HepG2 (cell line): ENCODE measurements around the gene TSEN54. TPM values are rescaled to one million over a fixed set of nuclear protein-coding genes. Genes with fewer than 3 reads are reported as not detected.

Experiments
- HDAC1 ChIP-seq: sonication (generic); formaldehyde crosslinking; IDR thresholded peaks from 2 replicates; pipeline ENCODE4 v1.5.1; 2020; ENCODE audit warnings: mild to moderate bottlenecking, missing genetic modification reagents
- NFYC ChIP-seq: IDR thresholded peaks from 2 replicates; pipeline ENCODE4 v1.6.1; 2016; ENCODE audit warnings: missing genetic modification reagents, missing compliant biosample characterization
- NR2F2 ChIP-seq: IDR thresholded peaks from 2 replicates; pipeline ENCODE4 v1.6.1; 2012; ENCODE audit warnings: low read depth, inconsistent platforms, borderline replicate concordance
- RARA ChIP-seq: IDR thresholded peaks from 2 replicates; pipeline ENCODE4 v1.6.1; 2016; ENCODE audit warnings: missing genetic modification reagents, missing compliant biosample characterization
- RFXAP ChIP-seq: sonication (generic); formaldehyde crosslinking; IDR thresholded peaks from 2 replicates; pipeline ENCODE4 v1.4.0; 2020; ENCODE audit warnings: missing genetic modification reagents, borderline replicate concordance
- ZBTB3 ChIP-seq: sonication (generic); formaldehyde crosslinking; IDR thresholded peaks from 2 replicates; pipeline ENCODE4 v1.4.0; 2020; ENCODE audit warnings: low read depth, mild to moderate bottlenecking, moderate library complexity, missing genetic modification reagents, borderline replicate concordance
- ZNF160 ChIP-seq: sonication (generic); formaldehyde crosslinking; IDR thresholded peaks from 2 replicates; pipeline ENCODE4 v1.8.0; 2022; ENCODE audit warnings: mild to moderate bottlenecking, inconsistent platforms, missing genetic modification reagents
- ZSCAN30 ChIP-seq: sonication (generic); formaldehyde crosslinking; IDR thresholded peaks from 2 replicates; pipeline ENCODE4 v1.5.0; 2020; ENCODE audit warnings: mild to moderate bottlenecking, missing genetic modification reagents
- ZSCAN9 ChIP-seq: IDR thresholded peaks from 2 replicates; pipeline ENCODE4 v1.6.1; 2016; ENCODE audit warnings: borderline replicate concordance
- polyA plus RNA-seq, 8 experiments: library from polyadenylated mRNA; depleted of rRNA in 3 of 8; stranded (reverse) in 7 of 8; unstranded in 1 of 8; fragments of >200 nt; fragmentation: Illumina TruSeq in 4 of 8; extraction: Trizol in 4 of 8; gene quantifications; 2 replicates each; pipeline versions ENCODE4 v1.2.1 to v1.2.3, GENCODE V29; 2011 to 2016; ENCODE audit warnings: low read depth in 4 of 8, missing spikeins in 1 of 8, mixed read lengths in 1 of 8; ENCODE audit not compliant: insufficient read depth in 1 of 8
- total RNA-seq, 5 experiments: library from RNA; depleted of rRNA; stranded (reverse); fragments of >200 nt; fragmentation: Illumina TruSeq; extraction: Trizol; gene quantifications; 2 replicates each; pipeline ENCODE4 v1.2.3, GENCODE V29; 2016; ENCODE audit warnings: low read depth in 1 of 5
- TF ChIP-seq, protein P1 (sequence below): IDR thresholded peaks from 2 replicates; pipeline ENCODE4 v1.6.1; 2016; ENCODE audit warnings: missing compliant biosample characterization, missing genetic modification reagents, borderline replicate concordance
- TF ChIP-seq, protein P2 (sequence below): sonication (generic); formaldehyde crosslinking; IDR thresholded peaks from 2 replicates; pipeline ENCODE4 v1.8.0; 2022; ENCODE audit warnings: missing genetic modification reagents, mild to moderate bottlenecking, inconsistent platforms, borderline replicate concordance
- TF ChIP-seq, protein P3 (sequence below): sonication (generic); formaldehyde crosslinking; IDR thresholded peaks from 2 replicates; pipeline ENCODE4 v1.4.0; 2020; ENCODE audit warnings: missing genetic modification reagents
- TF ChIP-seq, protein P4 (sequence below): sonication (generic); formaldehyde crosslinking; IDR thresholded peaks from 2 replicates; pipeline ENCODE4 v1.5.0; 2020; ENCODE audit warnings: mild to moderate bottlenecking, missing genetic modification reagents
- TF ChIP-seq, protein P5 (sequence below), 2 experiments: fragments of 450-650 bp in 1 of 2; sonication (generic) in 1 of 2; formaldehyde crosslinking; IDR thresholded peaks; 2 replicates each; pipeline versions ENCODE4 v1.5.0 to v1.8.0; 2020 to 2022; ENCODE audit warnings: mild to moderate bottlenecking in 1 of 2, missing genetic modification reagents in 1 of 2
- TF ChIP-seq, protein P6 (sequence below): sonication (generic); formaldehyde crosslinking; IDR thresholded peaks from 2 replicates; pipeline ENCODE4 v1.4.0; 2020; ENCODE audit warnings: missing genetic modification reagents, borderline replicate concordance

The TSEN54 gene
- total and polyA plus RNA-seq, 2 of the 13 experiments (the other 11 are each of a cell fraction or from before 2014, with no cell fraction given), result 62.9 to 63.3 TPM

DNA sequence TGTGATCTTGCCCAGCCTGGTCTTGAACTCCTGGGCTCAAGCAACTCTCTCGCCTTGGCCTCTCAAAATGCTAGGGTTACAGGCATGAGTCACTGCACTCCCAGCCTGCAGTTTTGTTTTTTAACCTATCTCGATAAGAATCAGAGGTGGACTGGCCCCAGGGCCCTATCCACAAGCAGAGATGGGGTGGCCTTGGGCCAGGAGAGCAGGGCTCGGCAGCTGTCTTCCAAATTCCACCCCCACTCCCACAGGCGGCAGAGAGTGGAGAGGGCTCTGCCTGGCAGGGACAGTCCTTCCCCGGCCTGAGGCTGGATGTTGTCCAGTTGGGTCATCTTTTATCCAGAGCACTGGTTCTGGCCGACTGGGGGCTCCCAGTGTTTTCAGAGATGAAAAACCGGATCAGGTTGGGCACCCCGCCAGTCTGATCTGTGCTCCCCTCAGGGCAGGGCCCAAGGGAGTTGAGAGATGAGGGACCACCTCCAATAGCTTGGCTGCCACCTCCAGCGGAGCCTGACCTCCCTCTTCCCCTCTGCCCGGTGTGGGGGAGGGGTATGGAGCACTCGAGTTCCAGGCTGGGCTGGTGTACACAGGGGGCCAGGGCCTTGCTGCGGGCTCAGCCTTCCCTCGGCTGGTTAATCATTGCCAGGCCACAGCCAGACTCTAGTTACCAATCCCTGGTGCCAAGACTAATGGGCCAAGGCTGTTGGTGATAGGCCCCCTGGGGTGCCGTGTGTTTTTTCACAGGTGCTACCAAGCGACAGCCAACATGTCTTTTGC lies 40.9 kb downstream of the TSEN54 start (continued):
- TF ChIP-seq, protein P1, sequence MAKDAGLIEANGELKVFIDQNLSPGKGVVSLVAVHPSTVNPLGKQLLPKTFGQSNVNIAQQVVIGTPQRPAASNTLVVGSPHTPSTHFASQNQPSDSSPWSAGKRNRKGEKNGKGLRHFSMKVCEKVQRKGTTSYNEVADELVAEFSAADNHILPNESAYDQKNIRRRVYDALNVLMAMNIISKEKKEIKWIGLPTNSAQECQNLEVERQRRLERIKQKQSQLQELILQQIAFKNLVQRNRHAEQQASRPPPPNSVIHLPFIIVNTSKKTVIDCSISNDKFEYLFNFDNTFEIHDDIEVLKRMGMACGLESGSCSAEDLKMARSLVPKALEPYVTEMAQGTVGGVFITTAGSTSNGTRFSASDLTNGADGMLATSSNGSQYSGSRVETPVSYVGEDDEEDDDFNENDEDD (CRISPR knock-in tag), result no peak
- peak; percentile 67 for TF ChIP-seq NR2F2
- TF ChIP-seq, protein P2, sequence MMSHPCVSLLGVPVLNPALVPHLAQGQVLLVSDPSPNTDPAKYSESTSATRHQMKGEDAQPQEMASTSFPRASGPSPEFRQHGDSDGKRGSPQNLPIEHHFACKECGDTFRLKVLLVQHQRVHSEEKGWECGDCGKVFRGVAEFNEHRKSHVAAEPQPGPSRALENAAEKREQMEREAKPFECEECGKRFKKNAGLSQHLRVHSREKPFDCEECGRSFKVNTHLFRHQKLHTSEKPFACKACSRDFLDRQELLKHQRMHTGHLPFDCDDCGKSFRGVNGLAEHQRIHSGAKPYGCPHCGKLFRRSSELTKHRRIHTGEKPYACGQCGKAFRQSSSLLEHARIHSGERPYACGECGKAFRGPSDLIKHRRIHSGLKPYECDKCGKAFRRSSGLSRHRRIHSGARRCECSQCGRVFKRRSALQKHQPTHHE (CRISPR knock-in tag), result peak; percentile 79; the same call in 1 of the 2 replicates
- TF ChIP-seq RARA (CRISPR knock-in tag), result peak; percentile 94
- TF ChIP-seq NFYC, result peak; percentile 74
- TF ChIP-seq ZBTB3 (CRISPR knock-in tag), result peak; percentile 79; the same call in 1 of the 2 replicates
- peak; percentile 97 for TF ChIP-seq HDAC1
- TF ChIP-seq, protein P3, sequence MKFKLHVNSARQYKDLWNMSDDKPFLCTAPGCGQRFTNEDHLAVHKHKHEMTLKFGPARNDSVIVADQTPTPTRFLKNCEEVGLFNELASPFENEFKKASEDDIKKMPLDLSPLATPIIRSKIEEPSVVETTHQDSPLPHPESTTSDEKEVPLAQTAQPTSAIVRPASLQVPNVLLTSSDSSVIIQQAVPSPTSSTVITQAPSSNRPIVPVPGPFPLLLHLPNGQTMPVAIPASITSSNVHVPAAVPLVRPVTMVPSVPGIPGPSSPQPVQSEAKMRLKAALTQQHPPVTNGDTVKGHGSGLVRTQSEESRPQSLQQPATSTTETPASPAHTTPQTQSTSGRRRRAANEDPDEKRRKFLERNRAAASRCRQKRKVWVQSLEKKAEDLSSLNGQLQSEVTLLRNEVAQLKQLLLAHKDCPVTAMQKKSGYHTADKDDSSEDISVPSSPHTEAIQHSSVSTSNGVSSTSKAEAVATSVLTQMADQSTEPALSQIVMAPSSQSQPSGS (CRISPR knock-in tag), result peak; percentile 76
- TF ChIP-seq ZNF160, result peak; percentile 75
- TF ChIP-seq, protein P4, sequence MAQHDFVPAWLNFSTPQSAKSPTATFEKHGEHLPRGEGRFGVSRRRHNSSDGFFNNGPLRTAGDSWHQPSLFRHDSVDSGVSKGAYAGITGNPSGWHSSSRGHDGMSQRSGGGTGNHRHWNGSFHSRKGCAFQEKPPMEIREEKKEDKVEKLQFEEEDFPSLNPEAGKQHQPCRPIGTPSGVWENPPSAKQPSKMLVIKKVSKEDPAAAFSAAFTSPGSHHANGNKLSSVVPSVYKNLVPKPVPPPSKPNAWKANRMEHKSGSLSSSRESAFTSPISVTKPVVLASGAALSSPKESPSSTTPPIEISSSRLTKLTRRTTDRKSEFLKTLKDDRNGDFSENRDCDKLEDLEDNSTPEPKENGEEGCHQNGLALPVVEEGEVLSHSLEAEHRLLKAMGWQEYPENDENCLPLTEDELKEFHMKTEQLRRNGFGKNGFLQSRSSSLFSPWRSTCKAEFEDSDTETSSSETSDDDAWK (CRISPR knock-in tag), result no peak
- peak; percentile 88 for TF ChIP-seq RFXAP (CRISPR knock-in tag)
- no peak for TF ChIP-seq ZSCAN30
- TF ChIP-seq, protein P5, sequence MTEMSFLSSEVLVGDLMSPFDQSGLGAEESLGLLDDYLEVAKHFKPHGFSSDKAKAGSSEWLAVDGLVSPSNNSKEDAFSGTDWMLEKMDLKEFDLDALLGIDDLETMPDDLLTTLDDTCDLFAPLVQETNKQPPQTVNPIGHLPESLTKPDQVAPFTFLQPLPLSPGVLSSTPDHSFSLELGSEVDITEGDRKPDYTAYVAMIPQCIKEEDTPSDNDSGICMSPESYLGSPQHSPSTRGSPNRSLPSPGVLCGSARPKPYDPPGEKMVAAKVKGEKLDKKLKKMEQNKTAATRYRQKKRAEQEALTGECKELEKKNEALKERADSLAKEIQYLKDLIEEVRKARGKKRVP (CRISPR knock-in tag; IDR thresholded peaks at IDR 0.05), result 0 out of 4 replicates have a peak, but pooled peaks of 1 of the 2 experiments have one; percentile 11
- TF ChIP-seq ZSCAN9, result peak; percentile 91; the same call in 1 of the 2 replicates
- TF ChIP-seq, protein P6, sequence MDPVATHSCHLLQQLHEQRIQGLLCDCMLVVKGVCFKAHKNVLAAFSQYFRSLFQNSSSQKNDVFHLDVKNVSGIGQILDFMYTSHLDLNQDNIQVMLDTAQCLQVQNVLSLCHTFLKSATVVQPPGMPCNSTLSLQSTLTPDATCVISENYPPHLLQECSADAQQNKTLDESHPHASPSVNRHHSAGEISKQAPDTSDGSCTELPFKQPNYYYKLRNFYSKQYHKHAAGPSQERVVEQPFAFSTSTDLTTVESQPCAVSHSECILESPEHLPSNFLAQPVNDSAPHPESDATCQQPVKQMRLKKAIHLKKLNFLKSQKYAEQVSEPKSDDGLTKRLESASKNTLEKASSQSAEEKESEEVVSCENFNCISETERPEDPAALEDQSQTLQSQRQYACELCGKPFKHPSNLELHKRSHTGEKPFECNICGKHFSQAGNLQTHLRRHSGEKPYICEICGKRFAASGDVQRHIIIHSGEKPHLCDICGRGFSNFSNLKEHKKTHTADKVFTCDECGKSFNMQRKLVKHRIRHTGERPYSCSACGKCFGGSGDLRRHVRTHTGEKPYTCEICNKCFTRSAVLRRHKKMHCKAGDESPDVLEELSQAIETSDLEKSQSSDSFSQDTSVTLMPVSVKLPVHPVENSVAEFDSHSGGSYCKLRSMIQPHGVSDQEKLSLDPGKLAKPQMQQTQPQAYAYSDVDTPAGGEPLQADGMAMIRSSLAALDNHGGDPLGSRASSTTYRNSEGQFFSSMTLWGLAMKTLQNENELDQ (CRISPR knock-in tag), result no peak
